Heart left ventricle (tissue), 16 donors: ENCODE data around the gene MRRF. TPM values are rescaled to one million over a fixed set of nuclear protein-coding genes. Genes with fewer than 3 reads are reported as not detected.

Experiments used
- ATAC-seq, 4 donors: fragments of 200-7000 bp; cut with Tn5 transposase; one replicate each; pipeline ENCODE4 v1.9.1; 2020 to 2022; ENCODE audit warnings: moderate library complexity in 4 of 4, mild to moderate bottlenecking in 3 of 4, moderate number of reproducible peaks in 1 of 4
- DNase-seq, 5 donors: peaks; one replicate each; pipeline ENCODE4 v3.0.0-alpha.2; 2020
- H3K27ac ChIP-seq, 12 donors: fragments of 200-600 bp; sonication (generic) in 4 of 12; one replicate each; pipeline versions ENCODE4 v1.5.0 to v1.8.0; 2016 to 2022; ENCODE audit warnings: mild to moderate bottlenecking in 2 of 12
- H3K27me3 ChIP-seq, 9 donors: fragments of 200-600 bp; sonication (generic) in 2 of 9; one replicate each; pipeline versions ENCODE4 v1.5.1 to v1.8.0; 2016 to 2022; ENCODE audit warnings: mild to moderate bottlenecking in 3 of 9
- H3K36me3 ChIP-seq, 9 donors: fragments of 200-600 bp; sonication (generic) in 2 of 9; one replicate each; pipeline versions ENCODE4 v1.5.0 to v1.8.0; 2018 to 2022; ENCODE audit warnings: mild to moderate bottlenecking in 2 of 9
- H3K4me1 ChIP-seq, 12 donors: fragments of 200-600 bp; sonication (generic) in 4 of 12; one replicate each; pipeline versions ENCODE4 v1.5.0 to v1.8.0; 2016 to 2022; ENCODE audit warnings: mild to moderate bottlenecking in 3 of 12
- H3K4me3 ChIP-seq, 12 donors: fragments of 200-600 bp; sonication (generic) in 4 of 12; one replicate each; pipeline versions ENCODE4 v1.5.0 to v1.8.0; 2017 to 2022; ENCODE audit warnings: mild to moderate bottlenecking in 9 of 12, moderate library complexity in 4 of 12
- H3K9me3 ChIP-seq, 12 donors: fragments of 200-600 bp; sonication (generic) in 4 of 12; one replicate each; pipeline versions ENCODE4 v1.5.0 to v1.8.0; 2016 to 2022; ENCODE audit warnings: mild to moderate bottlenecking in 1 of 12
- POLR2A ChIP-seq, 2 donors: fragments of 450-650 bp; IDR thresholded peaks; one replicate each; pipeline ENCODE4 v1.6.1; 2017; ENCODE audit warnings: antibody characterized with exemption in 2 of 2, mild to moderate bottlenecking in 2 of 2, moderate library complexity in 2 of 2
- WGBS, 4 donors: extraction: QIAGEN DNeasy Blood & Tissue Kit in 2 of 4; methylation state at CpG; one replicate each; pipeline versions ENCODE4 v1.1.5 to v1.1.7; 2013 to 2018; 5-methylcytosine and 5-hydroxymethylcytosine counted together
- intact Hi-C, 10 donors: fragments of 100-400 bp; cut with DNase I; formaldehyde crosslinking; loops; one replicate each; pipeline versions ENCODE4 v1.11.1 to v1.14.2; 2022
- polyA plus RNA-seq, 2 donors: library from polyadenylated mRNA; stranded (reverse); fragments of 200-250 nt; gene quantifications; one replicate each; pipeline ENCODE4 v1.2.3, GENCODE V29; 2013
- total RNA-seq, 9 donors: library from RNA; depleted of rRNA in 2 of 9; stranded (reverse); fragments of >200 nt in 2 of 9; fragmentation: NEBNext Ultra II Directional in 3 of 9; extraction: Animal tissue kit (Norgen Biotek cat#: 25700) in 3 of 9; gene quantifications; one replicate each; pipeline versions ENCODE4 v1.1.0 to v1.2.4, GENCODE V29; 2016 to 2023
- TF ChIP-seq, protein P1 (sequence below), 12 donors: fragments of 200-600 bp; sonication (generic) in 4 of 12; IDR thresholded peaks; one replicate each; pipeline versions ENCODE4 v1.5.0 to v1.8.0; 2018 to 2022; ENCODE audit warnings: antibody characterized with exemption in 12 of 12, mild to moderate bottlenecking in 5 of 12
- donor health status: ischemic (EF 13 %, LVEDD 7.1; RV severe dilation, severe dysfunction).
- donor health status: healthy with polysubstance abuse.
- donor health status: DM: no; HTN: yes; CAD: no.
- donor health status: DM: no; HTN: no; CAD: no.
- donor health status: ischemic (EF 25% LVEDD 6.9; RV normal size, moderate dysfunction).
- donor health status: ischemic (EF 25% LVEDD 5.7; RV mildly dilated, moderate dysfunction).
- donor health status: healthy.
- donor health status: DM: yes; HTN: yes; CAD: no.
- donor health status: ischemic (EF 35%, LVEDD 5.7; RV mildly dilated, moderate dysfunction).
- donor health status: nonischemic (EF 11% LVEDD 7.7; RV severe dilation, severe dysfunction).
- donor health status: DM: yes; HTN: yes; CAD: no.
- donor health status: PGD.
- donor health status: ischemic (EF 29% LVEDD 5.4; RV normal size, mild dysfunction).
- donor health status: nonischemic (EF 23%, LVEDD 6.1; RV moderate dilation, normal function).

The MRRF gene
- total and polyA plus RNA-seq, 11 donors = 27.0 to 48.1 (median 36.0) TPM

DNA sequence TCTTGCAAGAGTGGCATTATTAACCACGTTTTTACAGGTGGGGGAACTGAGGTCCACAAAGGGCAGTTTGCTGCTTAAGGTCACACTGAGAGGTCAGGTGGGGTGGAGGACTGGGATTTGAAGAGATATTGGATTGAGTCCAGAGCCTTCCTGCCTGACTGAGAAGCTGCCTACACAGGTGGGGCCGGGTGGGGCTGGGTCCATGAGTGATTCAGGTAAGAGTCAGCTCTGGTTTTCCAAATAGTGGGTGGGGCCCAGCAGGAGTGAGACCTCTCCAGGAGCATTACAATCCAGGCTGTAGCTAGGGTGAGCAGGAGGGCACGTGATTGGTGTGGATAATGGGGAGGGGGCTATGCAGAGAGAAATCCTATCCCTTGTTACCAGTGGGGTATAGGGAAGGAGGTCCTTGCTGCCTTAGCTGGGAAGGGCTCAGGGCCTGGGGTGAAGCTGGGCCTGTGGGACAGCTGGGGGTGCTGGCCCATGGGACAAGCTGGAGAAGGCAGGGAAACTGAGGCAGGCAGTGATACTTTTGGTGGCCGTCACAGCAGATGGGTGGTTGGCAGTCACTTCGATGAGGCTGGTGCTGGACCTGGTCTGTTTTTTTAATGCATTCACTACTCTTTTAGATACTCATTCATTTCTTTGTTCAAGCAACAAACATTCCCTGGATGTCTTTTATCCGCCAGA lies 103.2 kb downstream of the MRRF start:
- WGBS, 4 donors = 86 to 93% (median 89%) methylated on average over 6 of the region's 6 CpGs
- Histone ChIP-seq H3K27ac (peak overlapping the region in 1 of 12 donors; percentile 73), H3K36me3 (no peaks in the 10 kb centered on the region), H3K27me3 (peaks cover 0 to 9% (median 0%) of the 10 kb centered on the region in 9 donors), H3K9me3 (peaks cover 0 to 3% (median 0%) of the 10 kb centered on the region in 12 donors), H3K4me3 (no peak overlapping the region), H3K4me1 (peaks cover 0 to 23% (median 6%) of the 10 kb centered on the region in 12 donors)
- no peak for DNase-seq
- TF ChIP-seq POLR2A (IDR thresholded peaks at IDR 0.05) = no peak
- TF ChIP-seq, protein P1, sequence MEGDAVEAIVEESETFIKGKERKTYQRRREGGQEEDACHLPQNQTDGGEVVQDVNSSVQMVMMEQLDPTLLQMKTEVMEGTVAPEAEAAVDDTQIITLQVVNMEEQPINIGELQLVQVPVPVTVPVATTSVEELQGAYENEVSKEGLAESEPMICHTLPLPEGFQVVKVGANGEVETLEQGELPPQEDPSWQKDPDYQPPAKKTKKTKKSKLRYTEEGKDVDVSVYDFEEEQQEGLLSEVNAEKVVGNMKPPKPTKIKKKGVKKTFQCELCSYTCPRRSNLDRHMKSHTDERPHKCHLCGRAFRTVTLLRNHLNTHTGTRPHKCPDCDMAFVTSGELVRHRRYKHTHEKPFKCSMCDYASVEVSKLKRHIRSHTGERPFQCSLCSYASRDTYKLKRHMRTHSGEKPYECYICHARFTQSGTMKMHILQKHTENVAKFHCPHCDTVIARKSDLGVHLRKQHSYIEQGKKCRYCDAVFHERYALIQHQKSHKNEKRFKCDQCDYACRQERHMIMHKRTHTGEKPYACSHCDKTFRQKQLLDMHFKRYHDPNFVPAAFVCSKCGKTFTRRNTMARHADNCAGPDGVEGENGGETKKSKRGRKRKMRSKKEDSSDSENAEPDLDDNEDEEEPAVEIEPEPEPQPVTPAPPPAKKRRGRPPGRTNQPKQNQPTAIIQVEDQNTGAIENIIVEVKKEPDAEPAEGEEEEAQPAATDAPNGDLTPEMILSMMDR (IDR thresholded peaks at IDR 0.05) = no peak
- intact Hi-C loops = loop anchor here in 1 of 10 donors (10.0 kb wide), 1 partner anchor 77 kb away; no protein-coding TSS in a partner anchor
- no peak for ATAC-seq

- H3K9me3 ChIP-seq = peaks cover 0 to 3% (median 0%) of the 10 kb centered on the region in 12 donors
- no peaks in the 10 kb centered on the region for H3K36me3 ChIP-seq
- H3K27me3 ChIP-seq = peaks cover 0 to 9% (median 0%) of the 10 kb centered on the region in 9 donors
- no peak for DNase-seq
- H3K4me3 ChIP-seq = no peak overlapping the region
- H3K27ac ChIP-seq = no peak overlapping the region
- peaks cover 0 to 23% (median 6%) of the 10 kb centered on the region in 12 donors for H3K4me1 ChIP-seq
- ATAC-seq = no peak
- no peak for TF ChIP-seq POLR2A (IDR thresholded peaks at IDR 0.05)
- TF ChIP-seq, protein P1 (IDR thresholded peaks at IDR 0.05) = no peak
- WGBS, 4 donors = 97 to 100% (median 100%) methylated on average over 1 of the region's 1 CpG; no CpG with 5 or more reads in 1 of the 4 donors
- intact Hi-C loops = loop anchor here in 1 of 10 donors (10.0 kb wide), 1 partner anchor 76 kb away; no protein-coding TSS in a partner anchor
Measured at GRCh38 chr9:122368642-122369041, 104.0 kb downstream of the MRRF start.

DNA sequence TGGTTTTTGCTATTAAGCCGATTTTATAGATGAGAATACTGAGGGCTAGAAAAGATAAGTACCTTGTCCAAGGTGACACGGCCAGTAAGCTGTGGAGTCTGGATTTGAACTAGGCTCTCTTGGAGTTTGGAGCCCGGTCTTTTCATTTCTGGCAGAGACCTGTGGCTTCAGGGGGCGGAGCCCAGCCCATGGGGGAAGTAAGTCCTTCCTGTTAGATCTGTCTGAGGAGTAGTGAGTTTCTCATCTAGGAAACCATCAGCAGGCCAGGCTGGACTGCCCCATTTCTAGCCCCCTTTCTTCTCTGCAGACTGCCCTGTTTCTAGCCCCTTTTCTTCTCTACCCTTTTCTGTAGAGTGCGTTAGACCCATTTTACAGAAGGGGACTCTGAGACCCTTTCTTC lies 105.6 kb downstream of the MRRF start:
- H3K36me3 ChIP-seq = no peaks in the 10 kb centered on the region
- DNase-seq = peak in 1 of 5 donors; percentile 62
- peak overlapping the region in 4 of 12 donors; percentile 17 to 87 (median 60) for H3K27ac ChIP-seq
- no peak for ATAC-seq
- WGBS, 4 donors = 66 to 77% (median 73%) methylated on average over 5 of the region's 5 CpGs
- peaks cover 0 to 9% (median 0%) of the 10 kb centered on the region in 9 donors for H3K27me3 ChIP-seq
- TF ChIP-seq, protein P1 (IDR thresholded peaks at IDR 0.05) = no peak
- no peak for TF ChIP-seq POLR2A (IDR thresholded peaks at IDR 0.05)
- intact Hi-C loops = loop anchor here in 3 of 10 donors (10.0 kb wide), 2 partner anchors 84 to 434 kb away; partner anchors contain the start of gene OR1K1 (in 2 of the 3)
- peaks cover 0 to 3% (median 0%) of the 10 kb centered on the region in 12 donors for H3K9me3 ChIP-seq
- peaks cover 0 to 33% (median 10%) of the 10 kb centered on the region in 12 donors for H3K4me1 ChIP-seq
- H3K4me3 ChIP-seq = peak overlapping the region in 9 of 12 donors; percentile 35 to 69 (median 50)
